ENCODE data around the gene CXCR6. TPM values are rescaled to one million over a fixed set of nuclear protein-coding genes. Genes with fewer than 3 reads are reported as not detected.
"Not testable (repeated sequence)": the region's sequence is repeated elsewhere in the genome, so short reads cannot be mapped to it uniquely, and the experiment has no call there.

The CXCR6 gene
- total and polyA plus RNA-seq, 2 of the 13 experiments (the other 11 are each of a cell fraction or from before 2014, with no cell fraction given), result not detected

DNA sequence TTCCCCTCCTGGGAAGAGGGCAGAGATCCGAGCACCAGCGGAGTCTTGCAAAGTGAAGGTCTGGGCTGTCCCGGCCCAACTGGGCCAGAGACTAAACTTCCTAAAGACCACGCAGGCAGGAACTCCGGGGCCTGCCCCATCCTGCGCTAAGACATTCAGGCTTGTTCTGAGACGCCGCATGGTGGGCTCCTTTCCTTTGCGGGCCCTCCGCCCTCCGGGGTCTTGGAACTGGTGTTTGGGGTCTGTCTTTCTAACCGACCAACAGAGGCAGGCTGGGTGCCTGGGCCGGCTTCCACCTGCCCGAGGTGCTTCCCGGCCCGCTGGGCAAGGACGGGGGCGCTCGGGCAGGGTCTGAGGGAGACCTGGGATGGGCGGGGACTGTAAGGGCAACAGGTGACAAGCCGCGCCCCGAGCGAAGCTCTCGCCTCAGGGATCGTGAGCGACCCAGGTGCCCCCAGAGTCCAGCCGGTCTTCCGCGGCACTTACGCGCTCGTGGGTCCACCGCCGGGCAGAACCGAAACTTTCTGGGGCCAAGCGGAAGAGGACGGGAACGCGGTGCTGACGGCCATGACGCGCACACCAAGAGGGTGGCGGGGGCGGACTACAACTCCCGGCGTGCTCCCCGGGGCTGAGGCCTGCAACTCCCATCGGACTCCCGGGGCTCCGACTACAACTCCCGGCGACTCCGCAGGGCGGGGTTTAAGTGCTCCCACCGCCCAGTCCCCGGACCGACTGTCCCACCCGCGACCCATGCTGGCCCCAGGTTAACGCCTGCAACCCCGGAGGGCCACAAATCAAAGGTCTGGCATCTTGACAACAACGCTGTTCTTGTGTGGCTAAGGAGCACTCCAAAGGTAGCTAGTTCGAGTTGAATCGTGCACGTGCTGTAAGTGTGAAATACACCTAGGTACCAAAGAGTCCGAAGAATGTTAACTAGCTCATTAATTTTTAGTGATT is 52.2 kb downstream of the CXCR6 start, which contains the start of gene FYCO1 (continued):
- TF ChIP-seq, protein P1, sequence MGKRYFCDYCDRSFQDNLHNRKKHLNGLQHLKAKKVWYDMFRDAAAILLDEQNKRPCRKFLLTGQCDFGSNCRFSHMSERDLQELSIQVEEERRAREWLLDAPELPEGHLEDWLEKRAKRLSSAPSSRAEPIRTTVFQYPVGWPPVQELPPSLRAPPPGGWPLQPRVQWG (CRISPR knock-in tag; IDR thresholded peaks at IDR 0.05; ENCODE audit: borderline replicate concordance, low read depth), result no peak
- TF ChIP-seq FOXK2 (IDR thresholded peaks at IDR 0.05) (no peak), ZSCAN22 (CRISPR knock-in tag; IDR thresholded peaks at IDR 0.05) (no peak), FOXA1 (IDR thresholded peaks at IDR 0.05) (no peak), FOXA1 (CRISPR knock-in tag; IDR thresholded peaks at IDR 0.05) (no peak), ZMYM4 (CRISPR knock-in tag; IDR thresholded peaks at IDR 0.05) (no peak; the same call in 1 of the 2 replicates), SP4 (CRISPR knock-in tag; IDR thresholded peaks at IDR 0.05) (0 out of 2 replicates have a peak, but pooled peaks have one; percentile 24), ZNF605 (CRISPR knock-in tag; IDR thresholded peaks at IDR 0.05) (peak; percentile 77; the same call in 1 of the 2 replicates)

DNA sequence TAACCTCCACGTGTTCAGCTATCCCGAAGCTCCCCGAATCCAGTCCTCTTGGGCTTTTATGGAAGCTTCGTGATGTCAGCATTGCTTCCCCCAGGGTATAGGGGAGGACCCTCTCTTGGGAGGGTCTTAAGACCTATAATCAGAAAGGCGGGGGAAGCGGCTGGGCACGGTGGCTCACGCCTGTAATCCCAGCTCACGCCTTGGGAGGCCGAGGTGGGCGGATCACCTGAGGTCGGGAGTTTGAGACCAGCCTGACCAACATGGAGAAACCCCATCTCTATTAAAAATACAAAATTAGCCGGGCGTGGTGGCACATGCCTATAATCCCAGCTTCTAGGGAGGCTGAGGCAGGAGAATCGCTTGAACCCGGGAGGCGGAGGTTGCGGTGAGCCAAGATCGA is 54.2 kb downstream of the CXCR6 start:
- H2AFZ ChIP-seq (ENCODE audit: low read length); H3K4me3 ChIP-seq (replicated peaks in 1 of 3; ENCODE audit: insufficient read depth in 1 of 3, low read depth in 2 of 3, low read length in 3 of 3); ATAC-seq; BruUV-seq (replicated peaks); H3K36me3 ChIP-seq (replicated peaks in 1 of 2; ENCODE audit: control insufficient read depth in 1 of 2, insufficient read depth in 2 of 2, low read length in 2 of 2); H4K20me1 ChIP-seq (ENCODE audit: insufficient read depth, low read length); intact Hi-C loops (cut with micrococcal nuclease; ENCODE audit: unreplicated experiment); H3K27ac ChIP-seq (ENCODE audit: extremely low read length, insufficient read depth, low read length); CTCF ChIA-PET (ENCODE audit: low intra/inter-chr PET ratio, low total read pairs); POLR2A ChIA-PET; H3K4me2 ChIP-seq (ENCODE audit: low read depth, low read length); H3K9ac ChIP-seq (ENCODE audit: insufficient read depth, low read depth, low read length); FAIRE-seq; DNase-seq (ENCODE audit: low spot score); in situ Hi-C loops (cut with HindIII; ENCODE audit: extremely low pct_ligation_motif_present, low pct_unique_long_range_greater_than_20kb); H3K9me3 ChIP-seq (ENCODE audit: low read length): not testable (repeated sequence)
- 81% methylated on average over 19 of the region's 19 CpGs for WGBS (ENCODE audit: low lambda C conversion rate)
- Histone ChIP-seq H3K79me2 (ENCODE audit: insufficient read depth, low read length) (peaks cover 19% of the 10 kb centered on the region), H3K4me1 (ENCODE audit: insufficient read depth, low read length) (peaks cover 26% of the 10 kb centered on the region), H3K27me3 (ENCODE audit: control insufficient read depth in 1 of 2, insufficient read depth in 2 of 2, low read length in 2 of 2) (peaks cover 0 to 24% of the 10 kb centered on the region in 2 experiments; a peak in 2 of 5 replicates)
